A549 treated with AZD9567 at 1 μM for 4 hours (cell line): ENCODE results near the gene SPANXA1. TPM values are rescaled to one million over a fixed set of nuclear protein-coding genes. Genes with fewer than 3 reads are reported as not detected.

Experiments used
- total RNA-seq: library from RNA; stranded (reverse); fragments of 200-300 nt; extraction: Qiagen RNA extraction; gene quantifications from 5 replicates; pipeline ENCODE4 v1.2.3, GENCODE V29; 2022; ENCODE audit not compliant: insufficient read depth

Gene SPANXA1
- 0.15 to 0.39 TPM in 2 of 5 replicates, not detected in the others for total RNA-seq

GRCh38 chrX:141584638-141585037 lies at the start of gene SPANXA1:
Gene SPANXA1 (minus strand): TSS chrX:141584738. CDS start chrX:141584678, 60 bp downstream.

GRCh38 chrX:141589408-141589807 lies 4.9 kb upstream of the SPANXA1 start, which contains the start of gene SPANXA2:
Gene SPANXA2 (plus strand): TSS chrX:141589708. CDS start chrX:141589768, 60 bp downstream.

Other genes starting within 250 kb of the SPANXA1 start
- 0.15 TPM in 1 of 5 replicates, not detected in the others for gene SPANXA2, start 5.0 kb upstream of the SPANXA1 start, total RNA-seq
- 0.14 to 0.31 TPM in 2 of 5 replicates, not detected in the others for gene SPANXD, start 114.0 kb upstream of the SPANXA1 start, total RNA-seq